ENCODE results near the gene C13orf46. TPM values are rescaled to one million over a fixed set of nuclear protein-coding genes. Genes with fewer than 3 reads are reported as not detected.

Gene C13orf46
- total and polyA plus RNA-seq, 2 of the 8 experiments (the other 6 are each of a cell fraction or from before 2014, with no cell fraction given): 0.23 to 0.28 TPM

GRCh38 chr13:114013952-114014629 is 40.2 kb upstream of the C13orf46 start (continued):
- no peak for TF ChIP-seq CHD7 (IDR thresholded peaks at IDR 0.05; ENCODE audit: insufficient replicate concordance, low read length)
- no peak for TF ChIP-seq TAF7 (optimal IDR thresholded peaks at IDR 0.05; ENCODE audit: borderline replicate concordance, low read depth, low read length)

Data from H1 (cell line).